GM18511 (cell line): ENCODE data around the gene ASAP2.

Experiments
- ATAC-seq: cut with Tn5 transposase; IDR thresholded peaks from one replicate; pipeline ENCODE4 v1.9.1; 2021; ENCODE audit warnings: mild to moderate bottlenecking, moderate library complexity; ENCODE audit not compliant: unreplicated experiment

The ASAP2 gene

DNA sequence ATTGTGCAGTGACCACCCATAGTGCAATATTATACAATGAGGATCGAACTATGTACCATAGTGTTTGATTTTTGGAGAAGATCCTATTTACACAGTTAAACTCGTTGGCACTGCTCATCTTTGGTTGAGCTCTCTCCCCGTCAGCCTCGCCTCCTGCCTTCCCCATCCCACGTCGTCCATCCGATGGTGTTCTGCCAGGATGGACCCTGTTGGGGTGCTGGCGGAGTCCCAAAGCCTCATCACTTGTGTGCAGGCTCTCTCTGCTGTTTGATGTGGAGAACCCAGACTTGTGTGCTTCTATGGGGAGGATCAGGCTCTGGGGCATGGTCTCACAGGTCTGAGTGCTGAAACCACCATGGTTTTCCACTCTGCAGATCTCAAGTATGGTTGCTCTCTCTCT lies 131.3 kb downstream of the ASAP2 start:
- ATAC-seq: no peak

DNA sequence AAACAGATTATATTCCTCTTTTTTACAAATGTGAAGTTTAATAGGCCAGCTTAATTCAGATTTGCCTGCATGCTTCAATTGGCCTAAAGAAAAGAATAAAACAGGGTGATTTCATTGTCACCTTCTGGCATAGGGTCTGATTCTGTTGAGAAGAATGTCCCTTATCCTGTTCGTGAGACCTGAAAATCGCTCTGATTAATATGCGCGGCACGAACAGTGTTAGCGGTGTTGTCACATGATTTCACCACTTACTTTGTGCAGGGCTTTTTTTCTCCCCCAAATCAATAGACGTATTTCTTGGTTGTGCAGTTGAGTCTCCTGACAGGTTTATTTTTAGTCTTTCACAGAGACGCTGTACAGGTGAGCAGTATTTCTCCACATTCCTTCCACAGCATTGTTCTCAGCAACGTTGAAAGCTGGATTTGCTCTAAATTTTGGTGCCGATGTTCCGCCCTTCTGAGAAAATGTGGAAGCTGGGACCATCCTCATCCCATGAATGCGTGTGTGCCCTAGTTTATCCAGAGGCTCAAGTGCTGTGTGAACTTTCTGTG lies 134.8 kb downstream of the ASAP2 start:
- no peak for ATAC-seq

DNA sequence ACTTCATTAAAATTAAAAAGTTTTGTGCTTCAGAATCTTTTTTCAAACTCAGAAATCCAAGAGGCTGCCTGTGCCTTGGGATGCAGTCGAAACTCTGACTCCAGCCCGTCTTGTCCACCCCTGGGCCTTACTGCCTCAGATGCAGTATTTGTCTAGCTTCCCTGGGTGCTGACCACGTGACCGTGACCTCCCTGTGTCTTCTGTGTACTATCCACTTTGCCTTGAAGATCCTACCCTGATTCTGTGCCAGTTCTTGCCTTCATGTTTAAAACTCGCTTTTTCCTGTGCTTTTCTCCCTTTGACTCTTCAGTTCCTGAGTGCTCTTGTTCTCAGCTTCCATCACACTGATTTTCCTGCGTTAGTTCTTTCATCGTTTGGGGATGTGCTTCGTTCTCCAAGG lies 136.0 kb downstream of the ASAP2 start:
- ATAC-seq: no peak

DNA sequence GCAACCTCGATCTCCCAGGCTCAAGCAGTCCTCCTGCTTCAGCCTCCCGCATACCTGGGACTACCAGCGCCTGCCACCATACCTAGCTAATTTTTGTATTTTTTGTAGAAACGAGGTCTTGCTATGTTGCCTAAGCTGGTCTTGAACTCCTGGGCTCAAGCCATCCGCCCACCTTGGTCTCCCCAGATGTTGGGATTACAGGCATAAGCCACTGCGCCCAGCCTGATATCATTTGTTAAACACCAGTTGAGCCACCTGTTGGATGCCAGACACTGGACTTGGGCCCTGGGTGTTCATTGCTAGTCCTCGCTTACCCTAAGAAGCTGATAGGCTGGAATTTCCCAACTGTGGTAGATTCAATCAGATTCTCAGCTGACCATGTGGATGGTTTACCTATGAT lies 136.9 kb downstream of the ASAP2 start:
- ATAC-seq: no peak

DNA sequence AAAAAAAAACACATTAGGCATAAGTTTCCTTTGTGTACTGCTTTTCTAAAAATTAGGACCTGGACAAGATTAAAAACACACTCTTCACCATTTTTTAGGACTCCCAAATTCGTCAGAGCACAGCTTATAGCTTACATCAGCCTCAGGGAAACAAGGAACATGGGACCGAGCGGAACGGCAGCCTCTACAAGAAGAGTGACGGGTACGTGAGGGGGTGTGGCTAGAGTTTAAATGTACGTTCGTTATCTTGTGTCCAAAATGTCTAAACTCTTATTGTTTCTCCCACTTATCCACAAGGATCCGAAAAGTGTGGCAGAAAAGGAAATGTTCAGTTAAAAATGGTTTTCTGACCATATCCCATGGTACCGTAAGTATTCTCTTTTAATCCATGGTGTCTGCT lies 137.8 kb downstream of the ASAP2 start:
- ATAC-seq: no peak

- ATAC-seq: no peak
These were observed 138.7 kb downstream of the ASAP2 start for GRCh38 chr2:9345343-9345742.

DNA sequence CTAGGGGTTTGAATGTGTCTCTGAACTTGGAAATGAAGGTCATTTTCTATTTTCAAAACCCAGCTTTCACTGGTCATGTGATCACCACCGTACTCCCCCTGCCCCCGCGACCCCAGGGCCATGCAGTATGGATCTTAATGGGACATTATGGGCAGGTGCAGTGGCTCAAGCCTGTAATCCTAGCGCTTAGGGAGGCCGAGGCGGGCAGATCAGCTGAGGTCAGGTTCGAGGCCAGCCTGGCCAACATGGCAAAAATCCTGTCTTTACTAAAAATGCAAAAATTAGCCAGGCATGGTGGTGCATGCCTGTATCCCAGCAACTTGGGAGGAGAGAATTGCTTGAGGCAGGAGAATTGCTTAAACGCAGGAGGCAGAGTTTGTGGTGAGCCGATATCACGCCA lies 139.4 kb downstream of the ASAP2 start:
- no peak for ATAC-seq

DNA sequence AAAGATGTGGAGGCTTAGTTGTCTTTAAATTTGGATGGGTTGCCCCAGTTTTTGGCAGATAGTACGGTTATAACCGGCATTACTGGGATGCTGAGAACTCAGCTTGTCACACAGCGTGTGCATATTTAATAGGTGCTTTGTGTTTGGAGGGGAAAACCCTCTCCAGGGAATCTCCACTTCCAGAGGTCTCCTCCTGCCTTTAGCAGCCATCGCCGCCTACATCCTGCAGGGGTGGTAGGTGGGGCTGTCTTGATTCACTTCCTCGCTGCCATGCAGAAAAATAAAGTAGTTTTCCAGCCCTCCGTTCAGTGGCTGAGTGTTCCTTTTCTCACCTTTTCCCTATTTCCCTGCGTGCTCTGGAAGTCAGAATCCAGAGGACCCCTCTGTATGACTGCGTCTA lies 140.3 kb downstream of the ASAP2 start:
- ATAC-seq: no peak

GRCh38 chr2:9347411-9347881 lies 140.8 kb downstream of the ASAP2 start:
- no peak for ATAC-seq

DNA sequence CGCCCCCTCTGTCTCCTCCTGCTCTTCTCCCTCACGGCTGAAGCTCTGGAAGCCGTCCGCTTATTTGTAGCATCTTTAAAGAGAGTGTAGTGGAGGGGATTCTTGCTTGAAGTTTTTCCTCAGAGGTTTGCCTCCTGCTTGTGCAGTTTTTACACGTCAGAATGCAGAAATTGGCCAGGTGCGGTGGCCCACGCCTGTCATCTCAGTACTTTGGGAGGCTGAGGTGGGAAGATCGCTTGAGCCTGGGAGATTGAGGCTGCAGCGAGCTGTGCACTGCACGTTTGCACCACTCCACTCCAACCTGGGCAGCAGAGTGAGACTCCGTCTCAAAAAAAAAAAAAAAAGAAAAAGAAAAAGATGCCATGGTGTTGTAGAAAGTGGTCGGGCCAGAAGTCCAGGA lies 147.7 kb downstream of the ASAP2 start:
- no peak for ATAC-seq

DNA sequence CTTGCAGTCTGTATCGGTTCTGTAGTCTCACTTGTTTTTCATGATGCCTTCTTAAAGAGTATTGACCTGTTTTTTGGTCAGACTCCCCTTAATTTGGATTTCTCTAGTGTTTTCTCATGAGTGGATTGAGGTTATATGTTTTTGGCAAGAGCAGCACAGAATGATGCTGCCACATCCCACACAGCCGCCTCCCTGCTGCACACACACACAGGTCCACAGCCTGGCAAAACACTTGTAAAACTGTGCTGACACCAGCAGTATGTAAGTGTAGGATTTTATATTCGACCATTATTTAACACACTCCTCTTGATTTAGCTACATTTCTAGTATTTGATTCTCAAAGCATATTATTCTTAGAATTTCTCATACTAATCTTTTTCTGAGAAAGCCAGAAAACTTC lies 148.7 kb downstream of the ASAP2 start:
- ATAC-seq: no peak

DNA sequence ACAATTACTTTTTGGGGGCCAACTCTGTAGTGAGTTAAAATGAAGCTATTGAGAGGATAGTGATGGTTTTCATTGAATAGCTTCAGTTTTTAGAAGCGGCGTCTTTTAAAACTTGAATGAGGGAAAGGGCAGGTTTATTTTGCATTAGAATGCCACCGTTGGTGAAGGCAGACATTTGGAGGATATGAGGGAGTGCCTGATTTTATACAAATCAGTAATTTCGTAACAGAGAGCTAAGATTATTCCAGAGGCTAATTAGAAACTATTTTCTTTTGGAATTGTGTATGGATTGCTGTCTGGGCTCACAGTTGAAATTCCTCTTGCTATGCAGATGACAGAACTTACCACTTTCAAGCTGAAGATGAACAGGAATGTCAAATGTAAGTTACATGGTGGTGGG lies 149.1 kb downstream of the ASAP2 start:
- ATAC-seq: no peak

- ATAC-seq: no peak
These were observed 149.6 kb downstream of the ASAP2 start for GRCh38 chr2:9356261-9356660.

GRCh38 chr2:9358846-9359245 lies 152.2 kb downstream of the ASAP2 start:
- ATAC-seq: no peak

- ATAC-seq: no peak
These were observed 152.9 kb downstream of the ASAP2 start for GRCh38 chr2:9359463-9359862.

DNA sequence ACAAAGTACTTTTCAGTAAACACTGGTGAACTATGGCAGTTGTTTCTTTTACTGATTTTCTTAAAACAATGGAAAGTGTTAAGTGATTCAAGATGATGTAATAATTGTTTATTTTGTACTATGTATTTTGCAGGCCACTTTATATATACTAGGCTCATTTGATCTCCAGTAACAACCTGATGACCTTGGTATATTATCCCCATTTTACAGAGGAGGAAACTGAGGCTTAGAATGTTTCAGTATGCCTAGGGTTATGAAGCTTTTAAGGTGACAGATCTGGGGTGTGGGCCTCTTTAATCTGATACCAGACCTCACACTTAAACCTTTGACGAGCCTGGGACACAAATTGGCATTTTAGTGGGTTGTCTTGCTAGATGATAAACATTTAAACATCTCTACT lies 153.5 kb downstream of the ASAP2 start:
- ATAC-seq: no peak

DNA sequence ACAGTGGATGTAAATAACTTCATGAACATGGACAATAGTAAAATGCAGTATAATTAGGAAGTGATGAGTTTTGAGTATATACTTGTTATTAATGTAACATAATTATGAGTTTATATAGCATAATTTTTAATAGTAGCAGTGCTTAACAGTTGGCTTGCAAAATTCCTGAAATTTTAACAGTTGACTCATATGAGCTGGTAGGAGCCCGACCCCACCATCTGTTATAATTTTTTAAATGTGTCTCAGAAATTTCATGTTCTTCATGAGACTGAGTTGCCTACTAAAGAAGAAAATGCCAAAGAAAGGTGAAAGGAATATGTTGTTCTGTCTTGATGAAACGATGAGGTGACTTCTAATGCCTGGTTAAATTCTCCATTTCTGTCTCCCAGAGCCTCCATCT lies 154.1 kb downstream of the ASAP2 start:
- ATAC-seq: no peak

DNA sequence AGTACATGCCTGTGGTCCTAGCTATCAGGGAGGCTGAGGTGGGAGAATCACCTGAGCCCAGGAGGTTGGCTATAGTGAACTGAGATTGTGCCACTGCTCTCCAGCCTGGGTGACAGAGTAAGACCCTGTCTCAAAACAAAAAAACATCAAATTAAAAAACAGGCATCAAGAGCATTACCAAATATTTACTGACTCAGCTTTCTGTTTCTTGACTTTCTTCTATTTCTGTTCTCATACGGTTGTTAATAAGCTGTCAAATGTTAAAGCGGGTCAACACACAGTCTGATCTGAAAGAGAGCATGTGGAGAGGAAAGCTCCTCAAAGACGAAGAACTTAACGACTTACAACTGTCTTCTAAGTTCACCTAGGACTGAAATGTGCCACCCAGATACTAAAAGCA lies 157.8 kb downstream of the ASAP2 start:
- no peak for ATAC-seq

- no peak for ATAC-seq
These were observed 158.3 kb downstream of the ASAP2 start for GRCh38 chr2:9364791-9365497.

GRCh38 chr2:9365498-9366019 lies 158.9 kb downstream of the ASAP2 start:
- ATAC-seq: no peak

- no peak for ATAC-seq
These were observed 159.4 kb downstream of the ASAP2 start for GRCh38 chr2:9366026-9366425.

DNA sequence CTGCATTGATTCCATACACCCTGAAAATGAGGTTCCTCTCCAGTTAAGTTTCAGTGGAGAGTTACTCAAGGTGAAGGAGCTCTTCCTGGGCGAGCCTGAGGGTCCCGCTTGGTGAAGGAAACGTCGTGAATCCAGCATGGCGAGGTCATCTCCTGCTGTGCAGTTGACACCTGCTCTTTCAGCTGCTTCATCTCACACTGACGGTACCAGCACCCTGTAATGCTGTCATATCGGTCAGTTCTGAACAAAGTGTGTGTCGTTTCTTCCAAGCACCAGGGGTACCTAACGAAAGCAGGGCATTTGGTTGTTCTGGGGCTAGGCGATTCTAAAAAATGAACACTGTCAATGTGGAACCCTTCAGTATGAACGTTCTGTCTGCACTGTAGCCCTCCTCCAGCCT lies 164.1 kb downstream of the ASAP2 start:
- ATAC-seq: no peak

GRCh38 chr2:9373047-9373446 lies 166.4 kb downstream of the ASAP2 start:
- no peak for ATAC-seq
